Thyroid gland (tissue), 4 donors: ENCODE data around the gene ZNF385C.

Source experiments
- POLR2A ChIP-seq, 2 donors: fragments of 450-650 bp; IDR thresholded peaks; one replicate each; pipeline ENCODE4 v1.6.1; 2017; ENCODE audit warnings: antibody characterized with exemption in 2 of 2, mild to moderate bottlenecking in 2 of 2, moderate library complexity in 1 of 2
- TF ChIP-seq, protein P1 (sequence below), 6 experiments: fragments of 200-600 bp in 3 of 6; fragments of 450-650 bp in 3 of 6; sonication (generic) in 3 of 6; IDR thresholded peaks; one replicate each; pipeline ENCODE4 v1.5.1; 2016 to 2019; ENCODE audit warnings: antibody characterized with exemption in 6 of 6, mild to moderate bottlenecking in 2 of 6, inconsistent platforms in 1 of 6, moderate library complexity in 1 of 6

DNA sequence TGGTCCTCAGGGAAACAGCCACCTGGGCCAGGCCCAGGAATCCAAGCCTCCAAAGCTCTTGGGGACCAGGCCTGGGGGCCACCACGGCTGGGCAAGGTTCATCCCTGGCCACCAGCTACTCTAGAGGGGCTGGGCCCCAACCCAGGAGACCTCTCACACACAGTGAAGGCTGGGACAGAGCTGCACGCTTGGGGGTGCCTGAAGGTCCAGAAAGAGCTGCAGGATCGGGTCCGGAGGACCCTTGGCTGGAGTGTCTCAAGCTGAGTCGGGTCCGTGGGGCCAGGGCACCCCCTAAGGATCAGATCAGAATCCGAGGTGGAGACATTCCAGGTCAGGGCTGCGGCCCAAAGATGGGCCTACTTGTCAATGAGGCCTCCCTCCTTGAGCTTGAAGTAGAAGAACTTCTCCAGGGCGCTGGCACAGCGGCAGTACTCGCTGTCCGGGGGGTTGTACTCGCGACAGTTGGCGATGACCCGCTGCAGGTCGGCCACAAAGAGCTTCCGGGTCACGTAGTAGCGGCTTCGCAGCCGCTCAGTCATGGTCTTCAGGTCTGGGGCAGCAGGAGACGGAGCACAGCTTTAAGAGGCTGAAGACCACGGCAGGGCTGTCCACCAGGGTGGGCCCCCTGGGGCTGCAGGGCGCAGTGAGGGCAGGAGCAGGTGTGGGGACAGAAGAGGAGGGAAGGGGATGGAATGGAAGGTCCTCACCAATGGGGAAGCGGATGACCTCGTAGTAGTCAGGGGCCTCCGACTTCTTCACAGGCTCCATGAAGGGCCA, 15.2 kb upstream of the ZNF385C start:
- TF ChIP-seq, protein P1, sequence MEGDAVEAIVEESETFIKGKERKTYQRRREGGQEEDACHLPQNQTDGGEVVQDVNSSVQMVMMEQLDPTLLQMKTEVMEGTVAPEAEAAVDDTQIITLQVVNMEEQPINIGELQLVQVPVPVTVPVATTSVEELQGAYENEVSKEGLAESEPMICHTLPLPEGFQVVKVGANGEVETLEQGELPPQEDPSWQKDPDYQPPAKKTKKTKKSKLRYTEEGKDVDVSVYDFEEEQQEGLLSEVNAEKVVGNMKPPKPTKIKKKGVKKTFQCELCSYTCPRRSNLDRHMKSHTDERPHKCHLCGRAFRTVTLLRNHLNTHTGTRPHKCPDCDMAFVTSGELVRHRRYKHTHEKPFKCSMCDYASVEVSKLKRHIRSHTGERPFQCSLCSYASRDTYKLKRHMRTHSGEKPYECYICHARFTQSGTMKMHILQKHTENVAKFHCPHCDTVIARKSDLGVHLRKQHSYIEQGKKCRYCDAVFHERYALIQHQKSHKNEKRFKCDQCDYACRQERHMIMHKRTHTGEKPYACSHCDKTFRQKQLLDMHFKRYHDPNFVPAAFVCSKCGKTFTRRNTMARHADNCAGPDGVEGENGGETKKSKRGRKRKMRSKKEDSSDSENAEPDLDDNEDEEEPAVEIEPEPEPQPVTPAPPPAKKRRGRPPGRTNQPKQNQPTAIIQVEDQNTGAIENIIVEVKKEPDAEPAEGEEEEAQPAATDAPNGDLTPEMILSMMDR (IDR thresholded peaks at IDR 0.05): no peak
- no peak for TF ChIP-seq POLR2A (IDR thresholded peaks at IDR 0.05)
